GM21576 (cell line): ENCODE data around the gene RAMACL.

Experiments used
- ATAC-seq: cut with Tn5 transposase; IDR thresholded peaks from one replicate; pipeline ENCODE4 v1.9.1; 2021; ENCODE audit warnings: mild to moderate bottlenecking, moderate library complexity; ENCODE audit not compliant: unreplicated experiment

Gene RAMACL

DNA sequence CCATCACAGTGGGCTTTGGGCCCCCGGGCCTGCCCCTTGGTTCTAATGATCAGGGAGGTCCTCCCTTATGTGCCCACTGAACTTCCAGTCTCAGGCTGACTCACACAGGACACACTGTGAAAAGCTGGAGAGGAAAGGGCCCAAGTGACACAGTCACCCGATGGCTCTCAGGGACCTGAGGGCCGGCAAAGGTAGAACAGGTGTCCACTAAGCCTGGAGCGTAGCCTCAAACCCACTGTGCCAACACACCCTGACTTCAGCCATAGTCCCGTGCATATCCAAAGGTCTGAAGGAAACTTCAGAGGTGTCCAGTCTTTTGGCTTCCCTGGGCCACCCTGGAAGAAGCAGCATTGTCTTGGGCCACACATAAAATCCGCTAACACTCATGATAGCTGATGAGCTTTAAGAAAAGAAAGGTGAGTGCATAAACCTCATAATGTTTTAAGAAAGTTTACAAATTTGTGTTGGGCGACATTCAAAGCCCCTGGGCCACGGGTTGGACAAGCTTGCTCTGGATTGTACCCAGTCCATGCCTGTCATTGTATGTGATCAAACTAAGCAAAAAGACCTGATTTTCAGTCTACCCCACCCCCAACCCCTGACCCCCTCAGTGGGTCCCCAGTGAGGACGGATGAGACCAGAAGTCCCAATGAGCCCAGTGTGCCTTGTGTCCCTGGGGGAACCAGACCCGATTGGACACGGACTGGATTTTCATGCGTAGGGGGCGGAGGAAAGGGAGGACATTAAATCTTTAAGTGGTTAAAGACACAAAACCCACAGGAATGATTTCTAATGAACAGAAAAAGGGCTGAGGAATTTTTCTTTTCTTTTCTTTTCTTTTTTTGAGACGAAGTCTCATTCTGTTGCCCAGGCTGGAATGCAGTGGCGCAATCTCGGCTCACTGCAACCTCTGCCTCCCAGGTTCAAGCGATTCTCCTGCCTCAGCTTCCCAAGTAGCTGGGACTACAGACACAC lies 6.1 kb downstream of the RAMACL start:
- ATAC-seq: no peak

- no peak for ATAC-seq
These were observed 7.1 kb downstream of the RAMACL start for GRCh38 chr6:166579237-166579850.

- no peak for ATAC-seq
These were observed 7.8 kb downstream of the RAMACL start for GRCh38 chr6:166578536-166579236.

GRCh38 chr6:166575205-166575604 lies 11.3 kb downstream of the RAMACL start:
- ATAC-seq: no peak

GRCh38 chr6:166573511-166574216 lies 12.8 kb downstream of the RAMACL start:
- no peak for ATAC-seq

DNA sequence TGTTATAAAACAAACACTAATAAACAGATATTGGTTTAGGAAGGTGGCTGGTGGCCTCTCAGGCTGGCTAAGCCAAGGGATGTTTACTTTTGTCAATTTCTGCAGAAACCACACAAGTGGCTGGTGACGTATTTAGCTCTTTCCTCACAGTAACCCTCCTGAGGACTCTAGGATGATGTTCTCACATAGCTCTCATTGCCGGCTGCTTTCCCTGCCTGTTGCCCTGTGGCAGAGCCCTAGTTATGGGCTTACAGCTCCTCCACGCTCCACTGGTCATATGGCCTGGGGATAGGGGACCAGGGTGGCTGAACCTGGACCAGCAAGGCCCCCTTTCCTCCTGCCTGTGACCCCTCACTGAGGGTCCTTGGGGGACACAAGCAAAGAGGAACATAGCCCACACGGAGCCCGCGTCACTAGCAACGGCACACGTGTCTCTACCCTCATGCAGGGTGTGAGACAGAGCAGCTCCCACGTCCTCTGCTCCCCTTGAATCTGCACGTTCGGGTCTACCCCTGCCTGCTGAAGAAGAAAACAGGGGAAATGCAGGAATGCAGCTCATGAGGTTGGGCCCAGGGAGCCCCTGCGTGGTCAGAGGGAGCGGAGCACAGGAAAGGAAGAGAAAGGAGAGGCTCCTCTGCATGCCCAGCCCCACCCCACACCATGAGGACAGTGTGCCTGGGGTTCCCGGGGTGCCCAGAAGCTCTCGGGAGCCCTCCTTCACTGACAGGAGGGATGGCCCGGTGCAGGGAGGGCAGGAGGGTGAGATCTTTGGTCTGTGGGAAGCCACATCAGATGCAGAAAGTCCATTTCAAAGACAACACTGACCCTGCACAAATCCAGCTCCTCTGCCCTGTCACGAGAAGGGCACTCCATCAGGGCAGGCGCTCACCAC lies 13.9 kb downstream of the RAMACL start:
- no peak for ATAC-seq

DNA sequence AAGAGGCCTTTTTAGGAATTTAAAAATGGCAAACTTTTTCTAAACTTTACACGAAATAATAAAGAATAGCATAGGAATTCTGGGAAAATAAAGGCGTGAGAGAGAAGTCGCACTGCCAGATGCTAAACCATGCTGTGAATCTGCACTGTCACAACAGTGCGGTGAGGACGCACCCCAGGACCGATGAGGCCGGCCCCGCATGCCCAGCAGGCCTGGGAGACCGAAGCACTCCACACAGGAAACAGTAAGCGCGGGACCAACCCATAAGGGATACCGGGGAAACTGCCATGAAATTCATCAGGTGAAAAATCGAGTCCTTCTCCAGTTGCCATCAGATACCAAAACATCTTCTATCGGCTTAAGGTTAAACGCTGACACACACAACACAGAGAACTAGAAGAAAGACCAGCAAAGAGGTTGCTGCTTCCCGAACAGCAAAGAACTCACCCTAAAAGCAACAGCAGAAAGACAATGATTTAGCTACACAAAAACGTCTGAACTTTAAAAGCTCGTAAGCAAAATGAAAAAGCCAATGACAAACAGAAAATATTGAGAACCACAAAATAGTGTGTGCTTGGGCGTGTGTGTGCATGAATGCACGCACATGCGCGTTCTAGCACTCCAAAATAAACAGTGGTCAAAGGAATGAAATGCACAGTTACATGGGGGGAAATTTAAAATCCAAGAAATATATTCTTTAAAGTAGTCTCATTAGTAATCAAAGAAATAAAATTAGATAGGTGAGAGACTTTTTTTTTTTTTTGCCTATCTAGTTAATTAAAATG lies 15.4 kb downstream of the RAMACL start:
- ATAC-seq: no peak

GRCh38 chr6:166569206-166569605 lies 17.3 kb downstream of the RAMACL start:
- ATAC-seq: no peak

DNA sequence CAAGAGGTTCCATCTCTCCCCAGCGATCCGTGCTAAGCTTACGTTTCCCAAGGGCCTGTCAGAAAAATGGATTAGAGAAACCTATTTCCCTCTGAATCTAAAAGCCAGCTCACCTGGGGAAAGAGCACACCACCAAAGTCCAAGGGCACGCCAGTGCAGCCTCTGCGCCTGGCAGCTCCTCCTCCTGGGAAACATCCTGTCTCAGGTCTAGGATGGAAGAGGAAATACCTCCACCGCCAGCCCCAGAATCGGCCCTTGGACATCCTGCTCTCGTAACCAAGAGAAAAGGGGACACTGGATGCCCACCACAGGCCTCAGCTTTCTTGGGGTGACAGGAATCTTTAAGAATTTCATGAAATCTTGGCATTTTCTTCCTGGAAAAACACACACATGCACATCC lies 18.7 kb downstream of the RAMACL start:
- no peak for ATAC-seq

- no peak for ATAC-seq
These were observed 19.4 kb downstream of the RAMACL start for GRCh38 chr6:166567107-166567506.

DNA sequence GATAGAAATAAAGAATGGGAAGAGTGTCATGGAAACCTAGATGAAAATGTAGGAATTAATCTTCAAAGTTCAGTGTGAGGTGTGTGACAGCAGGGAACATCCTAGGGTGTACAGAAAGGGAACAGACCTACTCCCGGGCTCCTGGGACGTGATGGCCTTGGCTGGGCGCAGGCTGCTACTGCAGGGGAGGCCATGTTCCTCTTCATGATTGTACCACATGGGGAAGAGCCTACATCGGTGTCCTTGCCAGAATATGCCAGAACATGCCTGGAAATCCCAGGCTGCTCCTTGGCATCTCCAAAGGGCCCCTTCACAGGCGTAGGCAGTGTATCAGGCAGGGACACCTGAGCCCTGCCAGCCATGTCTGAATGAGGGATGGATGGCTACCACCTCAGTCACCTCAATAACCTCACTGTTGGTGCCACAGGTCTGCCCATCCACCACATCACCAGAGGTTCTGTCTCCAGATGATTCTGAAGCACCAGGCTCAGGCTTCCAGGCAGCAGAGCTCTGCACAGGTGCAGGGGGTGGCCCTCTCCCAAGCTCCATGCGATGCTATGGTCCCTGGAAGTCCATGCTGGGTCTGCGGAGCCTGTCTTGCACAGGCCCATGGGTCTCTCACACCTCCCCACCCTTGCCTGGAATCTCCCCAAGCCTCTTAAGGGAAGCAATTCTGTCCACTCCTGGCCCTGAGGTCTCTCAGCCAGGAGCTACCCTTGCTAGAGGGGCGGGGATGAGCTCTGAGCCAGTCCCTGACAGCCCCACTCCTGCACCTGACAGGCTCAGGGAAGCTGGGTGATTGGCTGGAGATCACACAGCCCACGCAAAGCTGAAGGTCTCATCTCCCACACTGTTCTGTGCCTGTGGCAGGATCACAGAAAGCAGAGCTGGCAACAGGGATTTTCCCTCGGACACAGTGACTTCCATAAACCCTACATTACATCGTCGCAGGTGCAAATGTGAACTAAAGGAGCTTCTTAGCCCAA lies 20.2 kb downstream of the RAMACL start:
- ATAC-seq: no peak

DNA sequence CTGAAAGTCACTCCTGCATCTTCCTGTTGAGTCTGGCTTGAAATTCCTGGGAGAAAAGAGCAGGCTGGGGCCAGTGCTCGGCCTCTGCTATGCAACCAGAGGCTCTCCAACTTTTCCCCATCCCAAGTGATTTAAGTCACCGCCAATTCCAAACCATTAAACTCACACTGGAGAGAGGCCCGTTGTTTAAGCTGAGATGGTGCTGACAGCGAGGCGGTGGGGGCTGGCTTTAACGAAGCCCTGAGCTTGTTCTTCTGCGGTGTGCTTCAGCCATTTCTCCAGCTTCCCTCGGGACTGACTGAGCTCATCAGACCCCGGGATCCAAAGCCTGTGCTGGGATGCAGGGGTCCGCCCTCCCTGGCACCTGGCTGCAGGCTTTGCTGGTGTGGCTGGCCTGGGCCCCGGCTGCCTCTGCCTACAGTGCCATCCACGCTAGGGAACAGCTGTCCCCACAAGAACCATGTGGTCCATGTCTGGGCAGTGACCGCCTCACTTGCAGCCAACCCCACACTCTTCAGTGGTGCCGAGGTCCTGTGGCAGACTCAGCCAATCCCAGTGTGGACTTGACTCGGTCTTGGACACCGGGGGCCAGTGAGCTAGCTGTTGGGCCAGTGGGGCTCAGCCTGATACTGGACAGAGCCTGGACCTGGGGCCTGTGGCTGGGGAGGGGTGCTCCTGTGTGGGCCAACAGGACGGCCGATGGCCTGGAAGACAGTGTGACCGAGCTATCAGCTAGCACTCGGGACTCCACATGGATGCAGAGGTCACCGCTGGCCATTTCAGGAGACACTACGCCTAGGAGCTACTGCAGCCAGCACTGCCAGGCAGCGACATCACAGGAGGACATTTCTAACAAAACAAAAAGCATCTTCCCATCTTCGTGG lies 21.2 kb downstream of the RAMACL start:
- no peak for ATAC-seq

DNA sequence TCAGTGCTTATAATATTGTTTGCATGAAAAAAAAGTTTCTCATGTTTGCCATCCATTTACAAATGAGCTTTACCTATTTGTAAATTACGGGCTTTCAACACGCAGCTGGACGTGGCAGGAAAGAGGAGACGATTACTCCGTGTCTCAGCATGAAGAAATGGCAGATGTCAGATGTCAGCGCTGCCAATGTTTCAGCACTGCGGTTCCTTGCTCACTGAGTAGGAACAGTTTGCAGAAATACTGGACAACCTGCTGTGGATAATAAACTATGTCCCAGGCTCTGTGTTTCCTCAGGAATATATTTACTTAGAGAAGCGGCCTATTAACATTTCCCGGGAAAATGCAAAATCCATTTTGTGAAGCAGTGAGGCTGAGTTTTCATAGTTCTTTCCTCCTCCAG lies 22.7 kb downstream of the RAMACL start:
- ATAC-seq: no peak

- no peak for ATAC-seq
These were observed 23.3 kb downstream of the RAMACL start for GRCh38 chr6:166563200-166563599.

- no peak for ATAC-seq
These were observed 23.8 kb downstream of the RAMACL start for GRCh38 chr6:166562726-166563125.

- ATAC-seq: no peak
These were observed 24.6 kb downstream of the RAMACL start for GRCh38 chr6:166561771-166562359.

GRCh38 chr6:166560222-166560621 lies 26.3 kb downstream of the RAMACL start:
- ATAC-seq: no peak
